ENCODE data around the gene PCSK4.
"Not testable (repeated sequence)": the region's sequence is repeated elsewhere in the genome, so short reads cannot be mapped to it uniquely, and the experiment has no call there.

PCSK4 gene

GRCh38 chr19:1531587-1531986 is 41.4 kb upstream of the PCSK4 start:
- no peak for TF ChIP-seq CTCF (IDR thresholded peaks at IDR 0.05; ENCODE audit: low read depth, low read length, missing control alignments)
- in situ Hi-C loops (cut with HindIII; ENCODE audit: low sequenced_read_pairs) = no loop called here
- no peak overlapping the region for H3K4me3 ChIP-seq (ENCODE audit: low read depth, low read length)
- no peak for DNase-seq (ENCODE audit: low read depth)

GRCh38 chr19:1530856-1531255 is 40.7 kb upstream of the PCSK4 start:
- in situ Hi-C loops (cut with HindIII; ENCODE audit: low sequenced_read_pairs); DNase-seq (ENCODE audit: low read depth): not testable (repeated sequence)

GRCh38 chr19:1529430-1529816 is 39.3 kb upstream of the PCSK4 start:
- in situ Hi-C loops (cut with HindIII; ENCODE audit: low sequenced_read_pairs) = no loop called here
- no peak overlapping the region for H3K4me3 ChIP-seq (ENCODE audit: low read depth, low read length)
- TF ChIP-seq CTCF (IDR thresholded peaks at IDR 0.05; ENCODE audit: low read depth, low read length, missing control alignments) = no peak
- DNase-seq (ENCODE audit: low read depth) = no peak

More at GRCh38 chr19:1530856-1531255, 40.7 kb upstream of the PCSK4 start:
- not testable (repeated sequence) for H3K4me3 ChIP-seq (ENCODE audit: low read depth, low read length)

GRCh38 chr19:1528596-1529429 is 38.7 kb upstream of the PCSK4 start:
- TF ChIP-seq CTCF (IDR thresholded peaks at IDR 0.05; ENCODE audit: low read depth, low read length, missing control alignments) = no peak
- H3K4me3 ChIP-seq (ENCODE audit: low read depth, low read length) = no peak overlapping the region
- in situ Hi-C loops (cut with HindIII; ENCODE audit: low sequenced_read_pairs) = no loop called here
- no peak for DNase-seq (ENCODE audit: low read depth)

GRCh38 chr19:1527650-1528309 is 37.6 kb upstream of the PCSK4 start:
- in situ Hi-C loops (cut with HindIII; ENCODE audit: low sequenced_read_pairs) = no loop called here
- no peak for DNase-seq (ENCODE audit: low read depth)
- no peak for TF ChIP-seq CTCF (IDR thresholded peaks at IDR 0.05; ENCODE audit: low read depth, low read length, missing control alignments)
- no peak overlapping the region for H3K4me3 ChIP-seq (ENCODE audit: low read depth, low read length)

- DNase-seq (ENCODE audit: low read depth) = no peak
- H3K4me3 ChIP-seq (ENCODE audit: low read depth, low read length) = no peak overlapping the region
- in situ Hi-C loops (cut with HindIII; ENCODE audit: low sequenced_read_pairs) = no loop called here
- TF ChIP-seq CTCF (IDR thresholded peaks at IDR 0.05; ENCODE audit: low read depth, low read length, missing control alignments) = no peak
Measured at GRCh38 chr19:1526979-1527649, 37.0 kb upstream of the PCSK4 start.
